Coronary artery (tissue), 2 donors: ENCODE measurements around the gene FOSL2.

Experiments
- DNase-seq: peaks from one replicate; pipeline ENCODE4 v3.0.0-alpha.2; 2017; ENCODE audit warnings: low spot score
- H3K27ac ChIP-seq, 2 donors: fragments of 200-600 bp; sonication (generic); one replicate each; pipeline ENCODE4 v1.5.1; 2016 to 2019
- H3K4me3 ChIP-seq: fragments of 200-600 bp; sonication (generic); 2 replicates; pipeline ENCODE4 v1.5.1; 2016; ENCODE audit warnings: mild to moderate bottlenecking, moderate library complexity
- TF ChIP-seq, protein P1 (sequence below): fragments of 200-600 bp; sonication (generic); IDR thresholded peaks from one replicate; pipeline ENCODE4 v1.5.1; 2019; ENCODE audit warnings: antibody characterized with exemption

The FOSL2 gene

GRCh38 chr2:28397043-28397381, 4.4 kb downstream of the FOSL2 start:
- no peak for DNase-seq
- TF ChIP-seq, protein P1, sequence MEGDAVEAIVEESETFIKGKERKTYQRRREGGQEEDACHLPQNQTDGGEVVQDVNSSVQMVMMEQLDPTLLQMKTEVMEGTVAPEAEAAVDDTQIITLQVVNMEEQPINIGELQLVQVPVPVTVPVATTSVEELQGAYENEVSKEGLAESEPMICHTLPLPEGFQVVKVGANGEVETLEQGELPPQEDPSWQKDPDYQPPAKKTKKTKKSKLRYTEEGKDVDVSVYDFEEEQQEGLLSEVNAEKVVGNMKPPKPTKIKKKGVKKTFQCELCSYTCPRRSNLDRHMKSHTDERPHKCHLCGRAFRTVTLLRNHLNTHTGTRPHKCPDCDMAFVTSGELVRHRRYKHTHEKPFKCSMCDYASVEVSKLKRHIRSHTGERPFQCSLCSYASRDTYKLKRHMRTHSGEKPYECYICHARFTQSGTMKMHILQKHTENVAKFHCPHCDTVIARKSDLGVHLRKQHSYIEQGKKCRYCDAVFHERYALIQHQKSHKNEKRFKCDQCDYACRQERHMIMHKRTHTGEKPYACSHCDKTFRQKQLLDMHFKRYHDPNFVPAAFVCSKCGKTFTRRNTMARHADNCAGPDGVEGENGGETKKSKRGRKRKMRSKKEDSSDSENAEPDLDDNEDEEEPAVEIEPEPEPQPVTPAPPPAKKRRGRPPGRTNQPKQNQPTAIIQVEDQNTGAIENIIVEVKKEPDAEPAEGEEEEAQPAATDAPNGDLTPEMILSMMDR, result peak; percentile 7
- peak overlapping the region; percentile 98 to 100 for H3K27ac ChIP-seq
- peak overlapping the region; percentile 83 for H3K4me3 ChIP-seq

DNA sequence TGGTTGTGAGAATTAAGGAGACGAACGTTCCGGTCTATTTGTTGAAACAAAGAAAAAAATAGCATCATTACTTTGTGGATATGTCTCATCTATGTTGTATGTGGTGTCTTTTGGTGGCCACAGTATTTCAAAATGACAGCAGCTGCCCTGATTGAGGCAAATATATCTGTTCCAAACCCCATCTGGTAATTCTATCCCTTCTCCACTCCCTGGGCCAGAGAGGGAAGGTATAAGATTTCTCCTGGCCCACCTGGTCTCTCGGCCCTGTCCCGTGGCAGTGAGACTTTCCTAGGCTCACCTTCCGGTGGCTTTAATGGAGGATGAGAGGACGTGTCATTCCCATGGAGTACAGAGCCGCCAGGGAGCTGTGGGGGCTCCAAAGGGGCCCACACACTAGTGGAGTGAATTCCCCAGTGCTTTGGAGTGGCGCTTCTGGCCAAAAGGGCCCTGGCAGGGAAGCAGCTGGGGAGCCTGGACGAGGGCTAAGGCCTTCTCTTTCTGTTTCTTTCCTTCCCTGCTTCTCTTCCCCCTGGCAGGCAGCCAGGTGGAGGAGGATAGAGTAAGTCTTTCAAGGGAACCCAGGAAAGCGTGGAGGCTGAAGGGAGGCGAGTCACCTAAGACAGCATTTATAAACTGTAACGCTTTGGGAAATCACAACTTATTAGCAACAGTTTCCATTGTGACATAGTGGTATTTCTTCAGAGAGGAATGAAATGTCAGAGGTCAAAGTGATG, 5.6 kb downstream of the FOSL2 start:
- no peak for DNase-seq
- TF ChIP-seq, protein P1, result no peak
- Histone ChIP-seq H3K4me3 (peak overlapping the region; percentile 83), H3K27ac (peak overlapping the region; percentile 98 to 100)

- no peak for DNase-seq
- TF ChIP-seq, protein P1, result no peak
- Histone ChIP-seq H3K4me3 (peak overlapping the region; percentile 83), H3K27ac (peak overlapping the region; percentile 98 to 100)
Observed at GRCh38 chr2:28399289-28399688, 6.6 kb downstream of the FOSL2 start.

- DNase-seq, result no peak
- peak overlapping the region; percentile 83 for H3K4me3 ChIP-seq
- TF ChIP-seq, protein P1, result no peak
- H3K27ac ChIP-seq, result peak overlapping the region; percentile 98 to 100
Observed at GRCh38 chr2:28399956-28400355, 7.3 kb downstream of the FOSL2 start.

GRCh38 chr2:28400419-28400818, 7.8 kb downstream of the FOSL2 start:
- peak overlapping the region; percentile 83 for H3K4me3 ChIP-seq
- peak overlapping the region; percentile 98 to 100 for H3K27ac ChIP-seq
- DNase-seq, result no peak
- TF ChIP-seq, protein P1, result no peak

- DNase-seq, result no peak
- TF ChIP-seq, protein P1, result no peak
- peak overlapping the region; percentile 83 for H3K4me3 ChIP-seq
- peak overlapping the region in 1 of 2 donors; percentile 98 for H3K27ac ChIP-seq
Observed at GRCh38 chr2:28400921-28401320, 8.3 kb downstream of the FOSL2 start.

GRCh38 chr2:28401411-28401810, 8.8 kb downstream of the FOSL2 start:
- no peak for DNase-seq
- TF ChIP-seq, protein P1, result no peak
- Histone ChIP-seq H3K27ac (peak overlapping the region in 1 of 2 donors; percentile 43), H3K4me3 (peak overlapping the region; percentile 83)
